Ammon's horn (tissue), 1 donor: ENCODE data around the gene CASKIN1.
"Not testable (repeated sequence)": the region's sequence is repeated elsewhere in the genome, so short reads cannot be mapped to it uniquely, and the experiment has no call there.

Experiments used
- DNase-seq: peaks from one replicate; pipeline ENCODE4 v3.0.0-alpha.2; 2016; ENCODE audit warnings: low spot score

The CASKIN1 gene

DNA sequence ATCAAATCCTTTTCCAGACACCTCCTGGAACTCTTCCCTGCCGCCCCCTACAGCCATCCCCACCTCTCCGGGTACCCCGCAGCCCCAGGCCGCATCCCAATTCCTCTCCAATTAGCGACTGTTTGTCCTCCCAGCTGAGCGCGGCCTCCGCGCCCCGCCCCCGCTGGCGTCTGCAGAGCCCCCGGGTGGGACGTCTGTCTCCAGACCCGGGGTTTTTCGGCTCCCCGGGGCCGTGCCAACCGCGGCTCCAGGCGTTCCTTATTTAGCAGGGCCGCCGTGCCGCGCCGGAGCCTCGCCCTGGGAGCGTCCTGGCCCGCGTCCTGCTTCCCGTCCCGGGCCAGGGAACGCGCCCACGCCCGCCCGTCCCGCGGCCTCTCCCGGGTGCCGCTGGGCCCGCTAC lies 61.3 kb downstream of the CASKIN1 start:
- not testable (repeated sequence) for DNase-seq

DNA sequence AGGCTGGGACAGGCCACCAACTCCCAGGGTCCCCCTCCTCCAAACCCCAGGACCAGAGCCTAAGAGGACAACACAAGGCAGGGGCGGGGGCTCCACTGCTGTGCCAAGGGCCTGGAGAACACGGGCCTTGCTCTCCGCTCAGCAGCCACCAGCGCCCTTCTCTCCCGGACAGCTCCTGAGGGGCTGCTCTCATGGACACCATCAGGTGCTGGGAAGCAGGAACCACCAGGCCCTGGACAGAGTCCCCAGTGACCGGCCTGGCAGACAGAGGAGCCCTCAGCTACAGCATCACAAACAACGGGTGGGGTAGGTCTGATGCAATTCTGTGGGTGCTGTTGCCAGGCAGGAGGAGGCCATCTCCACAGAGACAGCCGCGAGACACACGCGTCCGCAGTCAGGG lies 62.6 kb downstream of the CASKIN1 start:
- not testable (repeated sequence) for DNase-seq

DNA sequence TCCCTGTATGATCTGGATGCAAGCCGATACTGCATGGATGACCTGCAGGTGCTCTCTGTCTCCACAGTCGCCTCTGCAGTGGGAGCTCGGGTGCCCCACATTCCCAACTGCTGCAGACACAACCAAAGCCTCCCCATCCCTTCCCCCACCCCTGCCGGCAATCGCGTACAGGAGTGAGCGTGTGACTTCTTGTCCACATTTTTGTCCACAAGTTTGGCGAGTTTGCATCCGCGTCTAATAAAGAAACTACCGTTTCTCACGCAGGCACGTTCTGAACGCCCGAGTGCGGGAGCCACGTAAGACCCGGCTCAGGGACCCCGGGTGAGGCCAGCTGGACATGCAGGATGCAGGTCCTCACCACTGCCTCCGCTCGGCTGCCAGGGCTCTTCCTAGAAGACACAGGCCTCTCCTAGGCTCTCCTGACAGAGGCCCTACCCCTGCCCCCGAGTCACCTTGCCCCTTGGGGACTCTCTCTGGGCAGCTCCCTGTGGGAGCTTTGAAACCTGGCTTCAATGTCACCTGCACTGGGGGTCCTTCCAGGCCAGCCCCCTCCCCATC lies 66.4 kb downstream of the CASKIN1 start:
- DNase-seq, result not testable (repeated sequence)

DNA sequence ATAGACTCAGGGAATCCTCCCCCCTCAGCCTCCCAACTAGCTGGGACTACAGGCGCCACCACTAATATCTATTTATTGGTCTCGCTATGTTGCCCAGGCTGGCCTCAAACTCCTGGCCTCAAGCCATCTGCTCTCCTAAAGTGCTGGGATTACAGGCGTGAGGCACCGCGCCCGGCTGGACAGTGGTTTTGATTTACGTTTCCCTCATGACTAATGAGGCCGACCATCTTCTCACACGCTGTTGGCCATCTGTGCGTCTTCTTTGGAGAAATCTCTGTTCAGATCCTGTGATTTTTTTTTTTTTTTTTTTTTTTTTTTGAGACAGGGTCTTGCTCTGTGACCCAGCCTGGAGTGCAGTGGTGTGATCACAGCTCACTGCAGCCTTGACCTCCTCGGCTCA lies 67.2 kb downstream of the CASKIN1 start:
- not testable (repeated sequence) for DNase-seq

DNA sequence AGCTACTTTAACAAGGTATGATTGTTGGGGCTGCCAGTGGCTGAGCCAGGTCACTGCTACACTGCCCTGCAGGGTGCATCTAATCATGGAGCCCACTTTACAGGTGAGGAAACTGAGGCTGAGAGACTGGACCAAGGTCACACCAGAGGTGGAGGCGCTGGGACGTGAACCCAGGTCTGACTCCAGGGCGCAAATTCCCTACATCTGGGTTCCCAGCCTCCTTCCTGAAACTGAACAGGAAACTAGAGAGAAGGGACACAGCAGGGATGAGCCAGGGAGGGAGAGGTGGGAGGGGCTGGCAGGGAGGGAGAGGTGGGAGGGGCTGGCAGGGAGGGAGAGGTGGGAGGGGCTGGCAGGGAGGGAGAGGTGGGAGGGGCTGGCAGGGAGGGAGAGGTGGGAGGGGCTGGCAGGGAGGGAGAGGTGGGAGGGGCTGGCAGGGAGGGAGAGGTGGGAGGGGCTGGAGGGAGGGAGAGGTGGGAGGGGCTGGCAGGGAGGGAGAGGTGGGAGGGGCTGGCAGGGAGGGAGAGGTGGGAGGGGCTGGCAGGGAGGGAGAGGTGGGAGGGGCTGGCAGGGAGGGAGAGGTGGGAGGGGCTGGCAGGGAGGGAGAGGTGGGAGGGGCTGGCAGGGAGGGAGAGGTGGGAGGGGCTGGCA lies 68.7 kb downstream of the CASKIN1 start:
- DNase-seq, result not testable (repeated sequence)
